Stimulated activated naive CD8-positive, alpha-beta T cell treated with anti-CD3 and anti-CD28 coated beads, Interleukin-15, amount 100 ng/mL, for 72 hours (primary cell): Measurements from ENCODE around the gene ABI3BP.
A peak's percentile ranks its signal among the peaks of the same experiment; 100 is the strongest.

Experiments
- ATAC-seq: fragments of 150-1000 bp; cut with Tn5 transposase; 2 replicates; pipeline ENCODE4 v1.10.0; 2021; ENCODE audit warnings: mild to moderate bottlenecking, moderate library complexity
- DNase-seq, 2 donors: peaks; one replicate each; pipeline ENCODE4 v3.0.0; 2021 to 2022
- H3K27ac Mint-ChIP-seq, 2 donors: one replicate each; pipeline ENCODE4 v1.8.0; 2022; ENCODE audit warnings: mild to moderate bottlenecking in 2 of 2, mixed read lengths in 2 of 2, moderate library complexity in 2 of 2
- H3K27me3 Mint-ChIP-seq: one replicate; pipeline ENCODE4 v1.8.0; 2022; ENCODE audit warnings: mixed read lengths
- H3K4me1 Mint-ChIP-seq: one replicate; pipeline ENCODE4 v1.8.0; 2022; ENCODE audit warnings: mild to moderate bottlenecking, mixed read lengths
- H3K4me3 Mint-ChIP-seq, 2 donors: one replicate each; pipeline ENCODE4 v1.8.0; 2022; ENCODE audit warnings: mild to moderate bottlenecking in 2 of 2, mixed read lengths in 2 of 2, moderate library complexity in 1 of 2
- H3K9me3 Mint-ChIP-seq, 2 donors: one replicate each; pipeline ENCODE4 v1.8.0; 2022; ENCODE audit warnings: mixed read lengths in 2 of 2

ABI3BP gene

GRCh38 chr3:100709842-100710260 is 283.4 kb downstream of the ABI3BP start:
- H3K9me3 Mint-ChIP-seq = peaks cover 0 to 16% of the 10 kb centered on the region in 2 donors
- peaks cover 50% of the 10 kb centered on the region for H3K4me1 Mint-ChIP-seq
- DNase-seq = peak; percentile 38 to 43
- ATAC-seq = peak; percentile 16
- H3K4me3 Mint-ChIP-seq = peak overlapping the region; percentile 79 to 89
- H3K27ac Mint-ChIP-seq = peak overlapping the region; percentile 86 to 94
- H3K27me3 Mint-ChIP-seq = peaks cover 10% of the 10 kb centered on the region

GRCh38 chr3:100708989-100709841 is 284.0 kb downstream of the ABI3BP start, which contains the start of gene TFG:
TSS of gene TFG (plus strand) at chr3:100709494. CDS start at chr3:100713686, 4,192 bp downstream.
- ATAC-seq = peak; percentile 94
- Mint-ChIP-seq H3K27ac (peak within 1 kb of the TSS; percentile 96 to 99), H3K9me3 (peaks cover 0 to 16% of the 10 kb centered on the region in 2 donors), H3K27me3 (peaks cover 10% of the 10 kb centered on the region), H3K4me1 (peaks cover 49% of the 10 kb centered on the region), H3K4me3 (peak within 1 kb of the TSS; percentile 79 to 89)
- DNase-seq = peak; percentile 97 to 98

DNA sequence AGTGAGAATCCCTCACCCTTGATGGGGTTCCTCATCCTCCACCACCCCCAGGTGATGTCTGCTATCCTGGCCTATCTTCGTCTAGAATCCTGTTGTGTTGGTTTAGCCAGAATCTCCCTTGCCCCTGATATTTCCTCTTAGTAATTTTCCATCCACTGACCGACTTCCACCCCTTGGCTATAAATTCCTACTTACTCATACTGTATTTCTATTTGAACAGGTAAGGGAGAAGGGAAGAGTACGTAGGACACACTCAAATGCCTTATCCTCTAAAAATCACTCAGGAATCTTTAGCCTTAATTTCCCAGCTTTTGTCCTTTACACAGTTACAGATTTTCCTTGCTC is 284.6 kb downstream of the ABI3BP start:
- ATAC-seq (no peak), DNase-seq (no peak)
- H3K27ac Mint-ChIP-seq = peak overlapping the region; percentile 96 to 99
- peaks cover 47% of the 10 kb centered on the region for H3K4me1 Mint-ChIP-seq
- H3K4me3 Mint-ChIP-seq = peak overlapping the region; percentile 79 to 89
- peaks cover 0 to 16% of the 10 kb centered on the region in 2 donors for H3K9me3 Mint-ChIP-seq
- H3K27me3 Mint-ChIP-seq = peaks cover 10% of the 10 kb centered on the region

DNA sequence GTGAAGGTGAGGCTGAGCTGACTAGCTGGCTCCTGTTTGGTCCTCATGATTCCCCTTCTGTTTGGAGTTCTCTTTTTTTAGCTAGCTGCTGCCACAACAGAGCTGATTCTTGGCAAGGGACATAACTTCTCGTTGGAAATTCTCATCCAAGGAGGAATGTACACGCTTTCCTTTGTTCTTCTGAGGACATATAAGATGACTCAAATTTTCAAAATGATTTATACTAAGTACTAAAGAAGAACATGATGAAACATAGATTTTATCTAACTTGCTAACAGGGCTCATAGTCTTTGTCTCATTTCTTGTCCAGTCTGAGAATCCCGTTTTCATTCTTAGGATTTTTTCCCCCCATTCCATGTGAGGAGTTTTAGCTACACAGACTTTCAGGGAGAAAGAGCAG is 286.9 kb downstream of the ABI3BP start:
- no peak overlapping the region for H3K4me3 Mint-ChIP-seq
- ATAC-seq (no peak), DNase-seq (no peak)
- H3K9me3 Mint-ChIP-seq = peaks cover 0 to 16% of the 10 kb centered on the region in 2 donors
- H3K4me1 Mint-ChIP-seq = peaks cover 28% of the 10 kb centered on the region
- peaks cover 18% of the 10 kb centered on the region for H3K27me3 Mint-ChIP-seq
- H3K27ac Mint-ChIP-seq = no peak overlapping the region

DNA sequence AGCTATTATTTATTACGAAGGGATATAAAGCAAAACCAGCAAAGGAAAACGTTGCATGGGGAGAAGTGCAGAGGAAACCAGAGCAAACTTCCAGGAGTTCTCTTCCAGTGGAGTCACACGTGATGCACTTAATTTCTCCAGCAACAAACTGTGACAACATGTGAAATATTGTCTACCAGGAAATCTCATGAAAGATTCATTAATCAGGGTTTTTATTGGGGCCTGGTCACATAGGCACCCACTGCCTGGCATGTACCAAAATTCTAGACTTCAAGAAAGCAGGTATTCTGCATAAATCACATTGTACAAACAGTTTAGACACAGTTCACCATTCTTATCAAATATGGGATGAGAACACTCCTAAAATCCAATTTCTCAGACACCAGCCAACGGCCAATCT is 289.4 kb downstream of the ABI3BP start:
- peaks cover 14% of the 10 kb centered on the region for H3K4me1 Mint-ChIP-seq
- peaks cover 26% of the 10 kb centered on the region for H3K27me3 Mint-ChIP-seq
- H3K9me3 Mint-ChIP-seq = peaks cover 0 to 10% of the 10 kb centered on the region in 2 donors
- DNase-seq (no peak), ATAC-seq (no peak)
- no peak overlapping the region for H3K27ac Mint-ChIP-seq
- no peak overlapping the region for H3K4me3 Mint-ChIP-seq

GRCh38 chr3:100702980-100703345 is 290.3 kb downstream of the ABI3BP start:
- Mint-ChIP-seq H3K27ac (no peak overlapping the region), H3K27me3 (peaks cover 35% of the 10 kb centered on the region), H3K9me3 (peaks cover 0 to under 1% of the 10 kb centered on the region in 2 donors), H3K4me1 (peaks cover 5% of the 10 kb centered on the region), H3K4me3 (no peak overlapping the region)
- ATAC-seq (no peak), DNase-seq (no peak)

DNA sequence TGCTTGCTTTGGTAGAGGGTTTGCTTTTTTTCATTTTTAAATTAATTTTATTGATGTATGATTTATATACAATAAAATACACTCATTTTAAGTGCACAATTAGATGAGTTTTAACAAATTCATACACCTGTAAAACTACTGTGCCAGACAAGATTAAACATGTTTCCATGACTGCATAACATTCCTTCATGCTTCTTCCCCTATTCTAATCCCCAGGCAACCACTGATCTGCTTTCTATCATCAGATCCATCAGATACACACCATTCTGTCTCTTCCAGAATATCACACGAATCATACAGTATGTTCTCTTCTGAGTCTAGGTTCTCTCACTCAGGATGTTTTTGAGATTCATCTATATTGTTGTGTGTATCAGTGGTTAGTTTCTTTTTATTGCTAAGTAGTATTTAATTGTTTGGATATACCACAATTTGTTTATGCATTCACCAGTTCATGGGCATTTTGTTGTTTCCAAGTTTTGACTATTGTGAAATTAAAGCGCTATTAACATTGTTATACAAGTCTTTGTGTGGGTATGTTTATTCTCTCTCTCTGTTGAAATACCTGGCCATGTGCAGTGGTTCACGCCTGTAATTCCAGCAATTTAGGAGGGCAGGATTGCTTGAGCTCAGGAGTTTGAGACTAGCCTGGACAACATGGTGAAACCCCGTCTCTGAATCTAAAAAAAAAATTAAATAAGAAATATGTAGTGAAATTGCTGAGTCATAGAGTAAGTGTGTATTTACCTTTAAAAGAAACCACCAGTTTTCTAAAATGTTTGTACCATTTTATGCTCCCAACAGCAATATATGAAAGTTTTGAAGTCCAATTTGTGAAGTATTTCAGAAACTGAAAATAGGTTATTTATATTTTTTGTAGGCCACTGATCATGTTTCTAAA is 290.9 kb downstream of the ABI3BP start:
- ATAC-seq = no peak
- H3K27me3 Mint-ChIP-seq = peaks cover 41% of the 10 kb centered on the region

GRCh38 chr3:100700708-100701107 is 292.5 kb downstream of the ABI3BP start:
- Mint-ChIP-seq H3K9me3 (no peaks in the 10 kb centered on the region), H3K4me1 (peaks cover 4% of the 10 kb centered on the region), H3K4me3 (no peak overlapping the region), H3K27me3 (peaks cover 44% of the 10 kb centered on the region), H3K27ac (no peak overlapping the region)
- no peak for ATAC-seq
- no peak for DNase-seq

More for the DNA sequence above, 290.9 kb downstream of the ABI3BP start:
- Mint-ChIP-seq H3K27ac (no peak overlapping the region), H3K4me3 (no peak overlapping the region), H3K9me3 (no peaks in the 10 kb centered on the region), H3K4me1 (peaks cover 4% of the 10 kb centered on the region)
- no peak for DNase-seq
